Stimulated activated CD4-positive, alpha-beta T cell treated with anti-CD3 and anti-CD28 coated beads, Interleukin-1b, Interleukin-23, amount 100 ng/mL, for 48 hours (primary cell): ENCODE measurements around the gene SLC4A7.
"Not testable (repeated sequence)": the region's sequence is repeated elsewhere in the genome, so short reads cannot be mapped to it uniquely, and the experiment has no call there.

Experiments
- DNase-seq: peaks from one replicate; pipeline ENCODE4 v3.0.0-alpha.2; 2020

The SLC4A7 gene

GRCh38 chr3:27357665-27358258, 126.4 kb downstream of the SLC4A7 start:
- peak; percentile 54 for DNase-seq

GRCh38 chr3:27356976-27357375, 127.2 kb downstream of the SLC4A7 start:
- no peak for DNase-seq

GRCh38 chr3:27354588-27355203, 129.5 kb downstream of the SLC4A7 start:
- DNase-seq, result no peak

DNA sequence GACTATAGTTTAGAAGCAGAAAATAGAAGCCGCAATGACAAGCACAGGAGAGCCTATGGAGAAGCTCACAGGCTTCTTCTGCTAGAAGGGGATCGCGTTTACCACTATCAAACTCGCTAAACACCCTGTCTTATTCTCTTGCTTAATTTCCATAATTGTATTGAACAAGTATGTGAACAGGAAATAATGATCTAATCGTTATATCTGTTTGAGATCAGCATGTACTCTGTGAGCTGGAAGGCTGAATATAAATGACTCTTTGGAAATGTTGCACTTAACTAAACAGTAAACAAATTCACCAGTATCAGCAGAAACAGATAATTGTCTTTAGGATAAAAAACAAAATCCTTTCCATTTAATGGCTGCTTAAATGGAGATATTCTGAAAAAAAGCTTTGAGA, 130.0 kb downstream of the SLC4A7 start:
- no peak for DNase-seq

DNA sequence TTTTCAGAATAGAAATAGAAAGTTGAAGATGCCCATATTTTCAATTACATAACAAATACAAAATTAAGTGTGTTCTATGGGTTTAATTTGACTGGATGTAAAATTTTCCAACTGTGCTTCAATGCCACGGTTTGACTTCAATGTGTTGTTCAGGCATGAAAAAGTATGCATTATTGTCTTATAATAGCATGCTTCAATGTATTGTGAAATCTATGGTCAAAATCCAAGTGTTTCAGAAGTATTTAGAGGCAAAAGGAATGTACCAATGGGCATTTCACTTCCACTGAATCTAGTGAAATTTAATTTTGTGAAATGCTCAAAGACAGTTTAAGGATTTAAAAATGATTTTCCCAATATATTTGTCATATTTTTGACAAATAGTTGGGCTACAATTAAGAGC, 131.0 kb downstream of the SLC4A7 start:
- DNase-seq, result no peak

DNA sequence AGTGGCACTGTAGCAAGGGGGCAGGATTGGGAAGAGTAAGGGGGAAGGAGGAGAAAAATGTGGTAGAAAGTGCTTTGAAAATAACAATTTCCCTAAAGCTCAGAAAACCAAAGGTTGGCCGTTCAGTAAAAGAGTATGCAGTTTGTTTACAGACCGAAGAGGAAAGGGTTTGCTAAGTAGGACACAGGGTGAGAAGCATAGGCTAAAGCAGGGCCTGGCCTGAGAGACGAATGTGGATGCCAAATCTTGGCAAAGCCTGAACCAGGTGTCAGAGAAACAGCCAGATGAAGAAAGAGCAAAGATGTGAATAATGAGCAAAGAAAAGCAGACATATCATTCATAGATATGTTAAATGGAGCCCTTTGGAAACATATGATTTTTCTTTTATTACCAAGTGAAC, 132.1 kb downstream of the SLC4A7 start:
- no peak for DNase-seq

GRCh38 chr3:27349832-27350231, 134.4 kb downstream of the SLC4A7 start:
- no peak for DNase-seq

DNA sequence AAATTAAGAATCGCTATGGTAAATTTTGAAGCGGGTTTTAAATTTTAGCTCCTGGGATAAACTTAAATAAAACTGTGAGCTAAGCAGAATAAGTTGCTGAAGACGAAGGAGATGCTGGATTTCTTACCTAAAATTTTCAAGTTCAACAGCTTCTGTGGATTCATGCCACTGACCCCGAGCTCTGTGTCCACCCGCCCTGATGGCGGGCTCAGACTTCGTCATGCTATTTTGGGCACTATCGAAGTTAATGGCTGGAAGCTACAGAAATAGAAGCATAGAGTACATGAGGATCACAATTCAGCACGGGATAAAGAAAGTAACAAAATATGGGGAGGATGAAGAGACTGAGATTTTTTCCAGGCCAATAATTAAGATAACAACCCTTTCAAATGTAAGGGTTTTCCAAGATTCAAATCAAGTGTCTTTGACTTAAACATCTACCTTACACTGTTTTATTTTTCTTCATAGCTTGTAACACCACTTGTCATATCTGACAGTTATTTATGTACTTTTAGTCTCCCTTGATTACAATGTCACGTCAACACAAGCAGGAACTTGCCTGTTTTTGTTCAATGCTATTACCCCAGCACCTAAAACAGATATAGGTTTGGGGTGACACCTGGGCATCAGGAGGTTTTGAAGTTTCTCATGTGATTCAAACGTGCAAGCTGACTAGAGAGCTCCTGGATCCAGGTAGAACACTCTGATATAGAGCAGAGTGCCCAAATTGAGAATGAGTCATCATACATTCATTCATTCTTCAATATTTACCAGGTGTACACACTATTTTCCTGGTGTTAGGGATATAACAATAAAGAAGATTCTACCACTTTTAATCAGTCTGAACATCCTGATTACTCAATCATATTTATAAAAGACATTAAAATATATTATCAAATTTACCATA, 138.0 kb downstream of the SLC4A7 start:
- DNase-seq, result no peak

- no peak for DNase-seq
These were observed 138.7 kb downstream of the SLC4A7 start for GRCh38 chr3:27345493-27345892.

GRCh38 chr3:27345045-27345444, 139.1 kb downstream of the SLC4A7 start:
- DNase-seq, result no peak

DNA sequence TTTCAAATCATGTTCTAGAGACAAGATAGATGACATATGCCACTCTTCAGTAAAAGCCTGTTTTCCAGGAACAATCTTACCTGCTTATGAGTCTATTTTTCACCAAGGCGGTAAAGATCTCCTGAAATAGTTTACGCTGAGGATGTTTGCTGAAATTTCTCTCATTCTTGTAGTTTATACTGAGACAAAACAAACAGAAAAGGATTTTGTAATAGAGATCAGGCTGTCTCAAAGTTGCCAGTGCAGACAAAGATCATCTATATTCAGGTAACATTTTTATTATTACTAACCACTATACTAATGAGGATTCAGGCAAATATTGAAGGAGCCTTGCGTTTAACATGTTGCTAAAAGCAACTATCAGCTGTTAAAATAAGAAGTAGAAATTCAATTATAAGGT, 140.0 kb downstream of the SLC4A7 start:
- DNase-seq, result no peak

DNA sequence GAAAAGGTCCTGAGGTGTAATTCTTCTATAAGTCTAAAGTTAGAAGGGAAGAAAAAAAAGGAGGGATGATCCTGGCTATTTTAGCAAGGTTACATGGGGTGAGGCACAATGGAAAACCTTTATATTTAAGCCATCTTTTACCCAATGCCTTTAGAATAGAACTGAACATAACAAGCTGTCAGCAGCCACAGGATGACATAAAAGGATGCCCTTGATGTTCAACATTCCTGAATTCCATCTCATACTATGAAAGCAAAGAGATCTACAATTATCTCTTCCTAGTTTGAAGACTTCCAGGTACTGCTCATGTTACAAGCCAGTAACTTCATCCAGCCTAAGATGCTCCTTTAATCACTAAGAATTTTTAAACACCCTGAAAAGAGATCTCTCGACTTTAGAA, 141.9 kb downstream of the SLC4A7 start:
- DNase-seq, result no peak

- no peak for DNase-seq
These were observed 143.7 kb downstream of the SLC4A7 start for GRCh38 chr3:27340534-27340933.

DNA sequence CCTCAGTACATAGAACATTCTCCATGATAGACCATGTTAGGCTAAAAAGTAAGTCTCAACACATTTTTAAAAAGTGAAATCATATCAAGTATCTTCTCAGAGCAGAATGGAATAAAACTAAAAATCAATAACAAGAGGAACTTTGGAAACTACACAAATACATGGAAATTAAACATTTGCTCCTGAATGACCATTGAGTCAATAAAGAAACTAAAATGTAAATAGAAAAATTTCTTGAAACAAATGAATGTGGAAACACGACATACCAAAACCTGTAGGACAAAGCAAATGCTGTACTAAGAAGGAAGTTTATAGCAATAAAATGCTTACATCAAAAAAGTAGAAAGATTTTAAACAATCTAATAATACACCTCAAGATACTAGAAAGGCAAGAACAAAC, 148.6 kb downstream of the SLC4A7 start:
- no peak for DNase-seq

DNA sequence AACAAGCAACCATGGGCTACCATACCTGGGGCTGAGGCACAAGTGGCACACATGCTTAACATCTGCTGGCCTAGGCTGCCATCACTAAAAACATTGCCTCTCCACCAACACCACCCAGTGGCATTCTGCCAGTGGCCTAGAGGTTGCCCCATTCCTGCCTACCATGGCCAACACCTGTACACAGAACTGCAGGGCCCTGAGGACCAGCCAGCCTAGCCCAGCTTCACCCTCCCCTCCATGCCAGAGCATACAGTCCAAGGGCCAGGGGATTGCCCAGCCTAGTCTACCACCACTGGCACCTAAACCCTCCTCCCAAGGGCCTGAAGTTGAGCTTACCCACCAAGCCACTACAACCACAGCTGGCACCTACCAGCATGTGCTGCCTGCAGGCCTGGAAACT, 150.3 kb downstream of the SLC4A7 start:
- DNase-seq, result no peak

GRCh38 chr3:27328982-27329762, 155.0 kb downstream of the SLC4A7 start:
- not testable (repeated sequence) for DNase-seq

DNA sequence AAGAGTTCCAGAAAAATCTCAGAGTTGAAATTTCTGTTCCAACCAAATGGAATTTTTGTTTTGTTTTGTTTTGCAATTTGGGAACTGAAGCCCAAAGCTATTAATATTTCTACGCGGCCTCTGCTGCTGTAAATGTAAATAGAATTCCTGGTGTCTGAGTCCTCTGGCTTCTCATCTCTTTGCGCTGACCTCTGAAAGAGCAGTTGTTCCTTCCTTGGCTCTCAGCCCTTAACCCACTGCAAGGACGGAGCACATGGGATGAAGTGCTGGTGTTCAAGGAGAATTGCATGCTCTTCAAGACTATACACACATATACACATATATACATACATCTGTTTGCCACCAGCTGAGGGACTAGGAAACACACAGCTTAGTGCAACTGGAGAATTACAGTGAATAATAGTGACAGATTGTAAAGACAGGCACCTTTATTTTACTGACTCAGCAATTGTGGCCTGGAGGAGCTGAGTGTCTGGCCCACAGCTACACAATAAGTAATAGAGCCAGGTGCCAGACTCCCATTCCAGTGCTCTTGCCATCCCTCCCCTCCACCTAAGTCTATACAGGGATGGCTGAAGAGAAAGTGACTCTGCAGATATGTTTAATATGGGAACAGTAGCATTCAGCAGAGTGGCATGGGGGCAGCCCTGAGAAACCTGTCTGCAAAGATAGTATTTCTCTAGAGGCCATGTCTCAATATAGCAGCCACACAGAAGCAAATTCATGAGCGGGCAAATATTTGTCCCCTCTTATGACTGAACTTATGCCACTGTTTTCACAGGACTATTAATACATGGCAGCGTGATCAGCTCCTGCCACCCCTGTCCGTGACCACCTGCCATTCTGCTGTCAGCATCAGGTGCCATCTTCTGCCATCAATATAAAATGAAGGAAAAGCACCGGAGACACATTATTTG, 157.3 kb downstream of the SLC4A7 start:
- DNase-seq, result no peak

DNA sequence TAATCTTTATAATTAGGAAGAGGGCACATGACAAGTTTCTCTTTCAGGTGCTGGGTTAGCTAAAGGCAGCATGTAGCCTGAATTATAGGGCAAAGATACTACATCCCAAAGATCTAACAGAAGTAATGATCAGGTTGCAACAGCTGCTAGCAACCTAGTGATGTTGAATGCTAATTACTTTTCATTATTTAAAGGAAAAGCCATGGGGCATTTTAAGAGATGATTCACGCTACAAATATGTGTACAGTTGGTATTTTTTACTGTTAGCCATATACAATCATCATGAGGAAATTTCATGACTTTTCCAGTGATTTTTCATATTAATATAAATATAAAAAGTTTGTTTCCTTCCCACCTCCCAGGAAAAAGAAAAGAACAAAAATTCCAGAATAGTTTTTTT, 158.0 kb downstream of the SLC4A7 start:
- no peak for DNase-seq

GRCh38 chr3:27325419-27325818, 158.8 kb downstream of the SLC4A7 start:
- DNase-seq, result no peak

DNA sequence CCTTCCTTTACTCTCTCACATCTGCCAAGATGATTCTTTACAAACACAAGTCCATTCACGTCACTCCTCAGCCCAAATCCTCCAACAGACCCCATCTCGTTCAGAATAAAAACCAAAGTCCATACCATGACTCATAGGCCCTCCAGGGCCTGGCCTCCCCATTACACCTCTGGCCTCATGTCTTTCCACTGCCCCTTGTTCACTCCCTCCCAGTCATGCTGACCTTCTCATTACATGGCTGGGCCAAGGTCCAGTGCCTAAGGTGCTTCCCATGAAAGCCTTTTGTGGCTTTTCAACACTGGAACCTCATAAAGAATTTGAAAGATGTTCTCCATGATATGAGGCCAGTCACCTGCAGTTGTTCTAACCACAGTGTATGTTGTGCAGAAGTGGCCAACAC, 159.5 kb downstream of the SLC4A7 start:
- no peak for DNase-seq

DNA sequence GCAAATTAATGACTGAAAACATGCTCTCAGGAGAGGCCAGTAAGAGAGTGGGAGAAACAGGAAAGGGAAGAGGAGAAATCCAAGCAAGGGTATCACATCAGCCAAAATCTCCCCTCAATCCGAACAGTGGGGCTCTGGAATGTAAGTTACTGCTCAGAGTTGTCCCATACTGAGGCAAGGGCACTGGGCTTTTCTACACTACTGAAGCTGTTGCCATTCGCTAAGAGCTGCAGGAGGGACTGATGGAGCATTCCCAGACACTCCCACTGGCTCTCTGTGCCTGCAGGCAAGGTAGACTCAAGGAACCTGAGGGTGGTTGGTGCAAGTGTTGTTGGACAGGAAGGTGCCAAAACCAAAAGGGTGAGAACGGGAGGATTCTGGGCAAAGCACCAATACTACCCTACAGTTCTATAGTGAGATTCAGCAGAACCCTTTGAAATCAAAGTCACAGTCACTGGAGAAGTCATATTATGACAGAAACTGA, 161.1 kb downstream of the SLC4A7 start:
- DNase-seq, result no peak
